ENCODE data around the gene NLRP10. TPM values are rescaled to one million over a fixed set of nuclear protein-coding genes. Genes with fewer than 3 reads are reported as not detected.
A peak's percentile ranks its signal among the peaks of the same experiment; 100 is the strongest.

NLRP10 gene
- total RNA-seq, 1 experiment from 2014 or later, result not detected

GRCh38 chr11:7974668-7975067 is 9.4 kb upstream of the NLRP10 start:
- no peak for DNase-seq (ENCODE audit: extremely low read depth, low read depth)

- DNase-seq (ENCODE audit: extremely low read depth, low read depth), result no peak
Observed at GRCh38 chr11:7973011-7973410, 7.8 kb upstream of the NLRP10 start.

GRCh38 chr11:7971846-7972245 is 6.6 kb upstream of the NLRP10 start:
- no peak for DNase-seq (ENCODE audit: extremely low read depth, low read depth)

- DNase-seq (ENCODE audit: extremely low read depth, low read depth), result no peak
Observed at GRCh38 chr11:7969756-7970646, 4.8 kb upstream of the NLRP10 start.

GRCh38 chr11:7968686-7969085 is 3.4 kb upstream of the NLRP10 start:
- no peak for DNase-seq (ENCODE audit: extremely low read depth, low read depth)

GRCh38 chr11:7967826-7968225 is 2.6 kb upstream of the NLRP10 start:
- DNase-seq (ENCODE audit: extremely low read depth, low read depth), result no peak

GRCh38 chr11:7967097-7967496 is 1.9 kb upstream of the NLRP10 start:
- no peak for DNase-seq (ENCODE audit: extremely low read depth, low read depth)

- no peak for DNase-seq (ENCODE audit: extremely low read depth, low read depth)
Observed at GRCh38 chr11:7964873-7965272, 374 bp downstream of the NLRP10 start.

GRCh38 chr11:7964261-7964660 is 986 bp downstream of the NLRP10 start:
- no peak for DNase-seq (ENCODE audit: extremely low read depth, low read depth)

- no peak for DNase-seq (ENCODE audit: extremely low read depth, low read depth)
Observed at GRCh38 chr11:7955191-7955590, 10.1 kb downstream of the NLRP10 start.

- DNase-seq (ENCODE audit: extremely low read depth, low read depth), result no peak
Observed at GRCh38 chr11:7949934-7950333, 15.3 kb downstream of the NLRP10 start.

- no peak for DNase-seq (ENCODE audit: extremely low read depth, low read depth)
Observed at GRCh38 chr11:7944123-7944522, 21.1 kb downstream of the NLRP10 start.

- DNase-seq (ENCODE audit: extremely low read depth, low read depth), result no peak
Observed at GRCh38 chr11:7941608-7942007, 23.6 kb downstream of the NLRP10 start, which contains the start of gene OR10A3. Gene OR10A3 (minus strand): TSS chr11:7941708. CDS start chr11:7939520, 2,188 bp downstream.

- no peak for DNase-seq (ENCODE audit: extremely low read depth, low read depth)
Observed at GRCh38 chr11:7941146-7941545, 24.1 kb downstream of the NLRP10 start.

- DNase-seq (ENCODE audit: extremely low read depth, low read depth), result no peak
Observed at GRCh38 chr11:7936615-7937014, 28.6 kb downstream of the NLRP10 start.

- no peak for DNase-seq (ENCODE audit: extremely low read depth, low read depth)
Observed at GRCh38 chr11:7931168-7931567, 34.1 kb downstream of the NLRP10 start, which contains the start of gene OR10A6. Gene OR10A6 (minus strand): TSS chr11:7931268. CDS start chr11:7928662, 2,606 bp downstream.

GRCh38 chr11:7927635-7928034 is 37.6 kb downstream of the NLRP10 start:
- peak; percentile 3 for DNase-seq (ENCODE audit: extremely low read depth, low read depth)

- no peak for DNase-seq (ENCODE audit: extremely low read depth, low read depth)
Observed at GRCh38 chr11:7924536-7924935, 40.7 kb downstream of the NLRP10 start.

- no peak for DNase-seq (ENCODE audit: extremely low read depth, low read depth)
Observed at GRCh38 chr11:7918141-7918540, 47.1 kb downstream of the NLRP10 start.
